ENCODE data around the gene MAP3K9. TPM values are rescaled to one million over a fixed set of nuclear protein-coding genes. Genes with fewer than 3 reads are reported as not detected.

Gene MAP3K9
- total and polyA plus RNA-seq, 2 donors from 2014 or later, result 1.0 to 8.3 TPM

DNA sequence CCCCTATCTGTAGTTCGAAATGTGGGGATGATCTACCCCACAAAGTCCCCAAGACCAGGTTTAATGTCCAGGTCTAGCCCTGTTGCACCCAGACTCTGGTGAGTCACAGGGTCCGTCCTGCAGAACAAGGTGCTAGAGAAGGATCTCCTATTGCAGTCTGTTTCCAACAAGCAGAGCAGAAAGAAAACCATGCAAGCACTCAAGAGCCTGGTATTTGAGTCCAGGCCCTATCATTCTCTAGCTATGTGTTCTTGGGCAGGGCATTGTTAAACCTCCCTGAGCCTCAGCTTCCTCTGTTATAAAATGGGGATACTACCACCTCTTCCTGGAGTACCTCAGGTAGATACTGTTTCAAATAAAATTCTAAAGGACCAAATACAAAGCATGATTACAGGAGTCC, 24.4 kb downstream of the MAP3K9 start:
- Histone ChIP-seq H3K27me3 (ENCODE audit: control insufficient read depth, insufficient read depth, low read length) (no peaks in the 10 kb centered on the region), H3K9ac (ENCODE audit: low read length in 3 of 3) (no peak overlapping the region), H3K4me1 (ENCODE audit: control insufficient read depth in 2 of 3, insufficient read depth in 2 of 3, low read depth in 1 of 3, low read length in 3 of 3) (peaks cover 0 to 5% (median 3%) of the 10 kb centered on the region in 3 donors), H3K9me3 (ENCODE audit: control insufficient read depth in 2 of 3, insufficient read depth in 1 of 3, low read length in 3 of 3) (no peaks in the 10 kb centered on the region), H3K36me3 (ENCODE audit: control insufficient read depth in 2 of 3, insufficient read depth in 3 of 3, low read length in 3 of 3) (no peaks in the 10 kb centered on the region), H3K27ac (ENCODE audit: low read depth in 2 of 2, low read length in 2 of 2) (no peak overlapping the region), H3K4me3 (ENCODE audit: low read length in 3 of 3) (no peak overlapping the region)
- no peak for FAIRE-seq
- no peak for DNase-seq
- intact Hi-C loops (cut with DNase I), result no loop called here
- TF ChIP-seq CTCF (IDR thresholded peaks at IDR 0.05; ENCODE audit: borderline replicate concordance, extremely low read depth, insufficient read depth), result no peak

GRCh38 chr14:70782361-70782760, 27.0 kb downstream of the MAP3K9 start:
- no peak overlapping the region for H3K27ac ChIP-seq (ENCODE audit: low read depth in 2 of 2, low read length in 2 of 2)
- no peaks in the 10 kb centered on the region for H3K9me3 ChIP-seq (ENCODE audit: control insufficient read depth in 2 of 3, insufficient read depth in 1 of 3, low read length in 3 of 3)
- intact Hi-C loops (cut with DNase I), result no loop called here
- TF ChIP-seq CTCF (IDR thresholded peaks at IDR 0.05; ENCODE audit: borderline replicate concordance, extremely low read depth, insufficient read depth), result no peak
- H3K9ac ChIP-seq (ENCODE audit: low read length in 3 of 3), result no peak overlapping the region
- H3K4me1 ChIP-seq (ENCODE audit: control insufficient read depth in 2 of 3, insufficient read depth in 2 of 3, low read depth in 1 of 3, low read length in 3 of 3), result no peaks in the 10 kb centered on the region
- no peaks in the 10 kb centered on the region for H3K36me3 ChIP-seq (ENCODE audit: control insufficient read depth in 2 of 3, insufficient read depth in 3 of 3, low read length in 3 of 3)
- FAIRE-seq (no peak), DNase-seq (no peak)
- no peaks in the 10 kb centered on the region for H3K27me3 ChIP-seq (ENCODE audit: control insufficient read depth, insufficient read depth, low read length)
- H3K4me3 ChIP-seq (ENCODE audit: low read length in 3 of 3), result no peak overlapping the region

GRCh38 chr14:70780396-70781075, 28.8 kb downstream of the MAP3K9 start:
- no peaks in the 10 kb centered on the region for H3K4me1 ChIP-seq (ENCODE audit: control insufficient read depth in 2 of 3, insufficient read depth in 2 of 3, low read depth in 1 of 3, low read length in 3 of 3)
- intact Hi-C loops (cut with DNase I), result no loop called here
- DNase-seq (peak in 1 of 5 donors; percentile 7), FAIRE-seq (no peak)
- no peak overlapping the region for H3K4me3 ChIP-seq (ENCODE audit: low read length in 3 of 3)
- H3K9ac ChIP-seq (ENCODE audit: low read length in 3 of 3), result no peak overlapping the region
- no peaks in the 10 kb centered on the region for H3K36me3 ChIP-seq (ENCODE audit: control insufficient read depth in 2 of 3, insufficient read depth in 3 of 3, low read length in 3 of 3)
- H3K27me3 ChIP-seq (ENCODE audit: control insufficient read depth, insufficient read depth, low read length), result no peaks in the 10 kb centered on the region
- no peak overlapping the region for H3K27ac ChIP-seq (ENCODE audit: low read depth in 2 of 2, low read length in 2 of 2)
- no peaks in the 10 kb centered on the region for H3K9me3 ChIP-seq (ENCODE audit: control insufficient read depth in 2 of 3, insufficient read depth in 1 of 3, low read length in 3 of 3)
- TF ChIP-seq CTCF (IDR thresholded peaks at IDR 0.05; ENCODE audit: borderline replicate concordance, extremely low read depth, insufficient read depth), result no peak

GRCh38 chr14:70779667-70780066, 29.6 kb downstream of the MAP3K9 start:
- Histone ChIP-seq H3K4me3 (ENCODE audit: low read length in 3 of 3) (no peak overlapping the region), H3K9me3 (ENCODE audit: control insufficient read depth in 2 of 3, insufficient read depth in 1 of 3, low read length in 3 of 3) (no peaks in the 10 kb centered on the region), H3K36me3 (ENCODE audit: control insufficient read depth in 2 of 3, insufficient read depth in 3 of 3, low read length in 3 of 3) (no peaks in the 10 kb centered on the region), H3K27me3 (ENCODE audit: control insufficient read depth, insufficient read depth, low read length) (no peaks in the 10 kb centered on the region), H3K4me1 (ENCODE audit: control insufficient read depth in 2 of 3, insufficient read depth in 2 of 3, low read depth in 1 of 3, low read length in 3 of 3) (no peaks in the 10 kb centered on the region), H3K27ac (ENCODE audit: low read depth in 2 of 2, low read length in 2 of 2) (no peak overlapping the region), H3K9ac (ENCODE audit: low read length in 3 of 3) (no peak overlapping the region)
- intact Hi-C loops (cut with DNase I), result no loop called here
- FAIRE-seq (no peak), DNase-seq (no peak)
- no peak for TF ChIP-seq CTCF (IDR thresholded peaks at IDR 0.05; ENCODE audit: borderline replicate concordance, extremely low read depth, insufficient read depth)

Measured in kidney (tissue), 14 donors.